NCI-H1436 (cell line): ENCODE data around the gene TSPY8.
"Not testable (repeated sequence)": the region's sequence is repeated elsewhere in the genome, so short reads cannot be mapped to it uniquely, and the experiment has no call there.

ENCODE experiments used
- DNase-seq: peaks from one replicate; lab custom pipeline; 2025; lab: John Stamatoyannopoulos, UW

TSPY8 gene

GRCh38 chrY:9357497-9357896 is at the start of gene TSPY8:
TSS of gene TSPY8 (plus strand) at chrY:9357797. CDS start at chrY:9357843, 46 bp downstream.
- DNase-seq: not testable (repeated sequence)

- DNase-seq: no peak
Measured at GRCh38 chrY:9320996-9321395, 36.6 kb upstream of the TSPY8 start.

- DNase-seq: not testable (repeated sequence)
Measured at GRCh38 chrY:9337164-9337563, 20.4 kb upstream of the TSPY8 start, which contains the start of gene TSPY4. TSS of gene TSPY4 (plus strand) at chrY:9337464. CDS start at chrY:9337510, 46 bp downstream.

GRCh38 chrY:9396527-9396926 is 38.9 kb downstream of the TSPY8 start:
- DNase-seq: not testable (repeated sequence)

- not testable (repeated sequence) for DNase-seq
Measured at GRCh38 chrY:9398121-9398520, 40.5 kb downstream of the TSPY8 start, which contains the start of gene TSPY3. TSS of gene TSPY3 (plus strand) at chrY:9398421. CDS start at chrY:9398467, 46 bp downstream.
